ENCODE data around the gene RAP1GAP. TPM values are rescaled to one million over a fixed set of nuclear protein-coding genes. Genes with fewer than 3 reads are reported as not detected.
A peak's percentile ranks its signal among the peaks of the same experiment; 100 is the strongest.

The RAP1GAP gene
- polyA plus RNA-seq, 5 donors, result 21.3 to 57.9 (median 47.0) TPM

DNA sequence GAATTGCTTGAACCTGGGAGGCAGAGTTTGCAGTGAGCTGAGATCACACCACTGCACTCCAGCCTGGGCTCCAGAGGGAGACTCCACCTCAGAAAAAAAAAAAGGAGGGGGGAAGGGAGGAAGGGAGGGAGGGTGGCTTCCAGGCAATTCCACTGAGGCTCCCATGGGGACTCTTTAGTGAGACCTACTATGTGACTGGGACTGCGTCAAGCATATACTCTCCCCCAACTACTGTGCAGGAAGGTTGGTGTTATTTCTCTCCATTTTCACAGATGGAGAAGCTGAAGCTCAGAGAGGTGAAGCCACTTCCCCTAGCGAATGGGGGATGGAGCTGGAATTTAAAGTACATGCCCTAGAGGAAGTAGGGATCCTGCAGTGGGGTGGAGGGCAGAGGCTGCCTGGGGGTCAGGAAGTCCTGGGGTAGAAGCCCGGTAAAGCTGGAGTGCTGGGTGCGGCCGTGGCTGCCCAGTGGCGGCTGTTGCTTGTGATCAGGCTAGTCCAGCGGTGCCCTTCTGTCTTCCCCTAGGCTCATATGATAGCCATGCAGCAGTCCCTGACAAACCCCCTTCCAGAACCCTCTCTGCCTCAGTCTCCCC, 40.3 kb downstream of the RAP1GAP start:
- no peak for DNase-seq

DNA sequence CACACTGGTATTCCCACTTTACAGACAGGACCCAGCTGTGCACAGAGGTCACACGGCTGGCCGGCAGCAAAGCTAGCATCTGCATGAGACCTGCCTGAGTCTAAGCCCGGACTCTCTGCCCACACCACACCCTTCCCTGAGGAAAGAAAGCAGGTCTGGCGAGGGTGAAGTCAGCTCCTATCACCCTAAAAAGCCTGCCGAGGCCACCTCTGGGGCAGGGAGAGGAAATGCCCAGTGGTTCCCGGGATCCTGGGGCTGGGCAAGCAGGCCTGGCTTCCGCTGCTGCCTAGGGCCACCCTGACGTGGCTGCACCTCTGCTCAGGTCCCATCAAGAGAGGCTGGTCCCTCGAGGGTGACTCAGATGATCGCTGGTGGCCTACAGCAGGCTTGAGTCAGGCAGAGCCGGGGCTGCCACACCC, 42.2 kb downstream of the RAP1GAP start:
- DNase-seq, result no peak

DNA sequence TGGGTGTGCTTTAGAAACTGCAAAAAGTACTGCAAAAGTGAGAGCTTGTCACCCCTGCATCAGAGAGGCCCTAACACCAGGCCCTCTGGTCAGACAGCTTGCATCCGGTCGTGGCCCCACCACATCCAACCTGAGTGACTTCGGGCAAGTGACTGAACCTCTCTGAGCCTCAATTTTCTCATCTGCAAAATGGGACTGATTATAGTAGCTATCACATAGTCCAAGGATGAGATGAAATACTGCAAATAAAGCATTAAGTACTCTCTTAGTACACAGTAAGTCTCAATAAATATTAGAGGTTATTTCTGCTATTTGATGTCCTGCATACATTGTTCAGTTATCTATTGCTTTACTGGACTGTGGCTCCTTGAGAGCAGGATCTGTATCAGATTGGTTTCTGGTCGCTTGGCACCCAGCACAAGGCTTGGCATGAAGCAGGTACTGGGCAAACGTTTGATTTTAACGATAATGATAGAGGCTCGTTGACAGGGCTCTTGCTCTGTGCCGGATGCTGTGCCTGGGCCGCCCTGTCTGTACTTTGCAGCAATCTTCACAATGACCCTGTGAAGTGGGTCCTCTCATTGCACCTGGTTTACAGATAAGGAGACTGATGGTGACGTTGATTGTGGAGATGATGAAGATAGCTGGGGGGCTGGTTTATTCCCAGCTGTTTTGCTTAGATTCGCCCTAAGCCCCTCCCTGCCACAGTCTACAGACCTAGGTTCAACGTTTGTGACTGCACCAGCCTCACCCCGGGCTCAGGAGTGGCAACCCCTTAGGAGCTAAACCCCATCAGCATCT, 43.6 kb downstream of the RAP1GAP start:
- no peak for DNase-seq

DNA sequence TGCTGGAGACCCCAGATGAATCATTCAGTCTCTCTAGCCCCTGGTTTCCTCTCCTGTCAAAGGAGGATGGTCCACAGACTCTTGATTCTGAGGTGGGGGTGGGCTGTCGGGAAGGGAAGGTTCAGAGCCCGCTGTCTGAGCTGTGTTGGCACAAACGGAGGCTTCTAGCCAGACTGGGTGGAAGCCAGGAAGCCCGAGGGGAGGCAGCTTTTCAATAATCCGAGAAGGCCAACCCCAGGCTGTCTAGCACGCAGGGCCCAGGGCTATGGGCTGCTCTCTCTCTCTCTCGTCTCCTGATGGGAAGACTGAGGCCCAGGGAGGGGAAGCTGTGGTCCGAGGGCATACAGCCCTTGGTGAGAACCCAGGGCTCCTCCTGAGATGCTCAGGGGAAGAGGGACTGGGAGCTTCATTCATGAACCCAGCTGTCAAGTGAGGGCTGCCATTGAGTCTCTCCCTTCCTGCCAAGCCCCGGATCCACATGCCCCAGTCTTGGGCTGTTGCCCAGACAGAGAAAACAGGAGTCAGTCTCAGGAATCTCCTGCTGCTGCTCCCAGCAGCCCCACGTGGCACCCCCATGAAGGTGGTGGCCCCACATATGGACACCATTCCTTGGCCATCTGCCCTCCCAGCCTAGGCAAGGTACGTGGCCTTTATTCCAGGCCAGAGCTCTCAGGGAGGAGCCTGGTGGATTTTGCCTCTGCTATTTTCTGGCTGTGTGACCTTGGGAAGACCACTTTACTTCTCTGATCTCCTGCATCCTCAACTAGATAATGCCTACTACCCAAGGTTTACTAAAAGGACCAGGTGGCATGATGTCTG, 44.4 kb downstream of the RAP1GAP start:
- DNase-seq, result no peak

DNA sequence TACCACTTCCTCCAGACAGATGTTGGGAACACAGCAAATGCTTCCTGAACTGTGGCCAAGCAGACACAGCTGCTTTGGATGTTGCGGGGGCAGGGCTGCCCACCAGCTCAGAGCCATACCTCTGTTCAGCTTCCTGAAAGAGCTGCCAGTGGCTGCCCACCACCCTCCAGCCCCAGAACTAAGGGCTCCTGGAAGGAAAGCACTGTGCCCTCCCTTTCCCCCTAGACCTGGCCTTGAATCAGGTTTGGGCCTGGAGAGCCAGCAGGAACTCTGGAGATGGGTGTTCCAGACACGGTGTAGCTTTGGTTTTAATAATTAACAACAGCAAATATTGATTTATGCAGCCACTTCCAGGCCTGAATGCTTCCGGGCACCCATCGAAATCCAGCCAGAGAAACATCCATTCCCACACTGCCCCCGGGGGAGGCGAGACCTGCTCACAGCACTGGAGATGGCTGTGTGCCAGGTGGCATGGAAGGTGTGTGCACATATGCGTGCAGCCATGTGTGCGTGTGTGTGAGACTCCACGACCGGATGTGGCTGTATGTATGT, 45.7 kb downstream of the RAP1GAP start:
- DNase-seq, result peak; percentile 55 to 75

DNA sequence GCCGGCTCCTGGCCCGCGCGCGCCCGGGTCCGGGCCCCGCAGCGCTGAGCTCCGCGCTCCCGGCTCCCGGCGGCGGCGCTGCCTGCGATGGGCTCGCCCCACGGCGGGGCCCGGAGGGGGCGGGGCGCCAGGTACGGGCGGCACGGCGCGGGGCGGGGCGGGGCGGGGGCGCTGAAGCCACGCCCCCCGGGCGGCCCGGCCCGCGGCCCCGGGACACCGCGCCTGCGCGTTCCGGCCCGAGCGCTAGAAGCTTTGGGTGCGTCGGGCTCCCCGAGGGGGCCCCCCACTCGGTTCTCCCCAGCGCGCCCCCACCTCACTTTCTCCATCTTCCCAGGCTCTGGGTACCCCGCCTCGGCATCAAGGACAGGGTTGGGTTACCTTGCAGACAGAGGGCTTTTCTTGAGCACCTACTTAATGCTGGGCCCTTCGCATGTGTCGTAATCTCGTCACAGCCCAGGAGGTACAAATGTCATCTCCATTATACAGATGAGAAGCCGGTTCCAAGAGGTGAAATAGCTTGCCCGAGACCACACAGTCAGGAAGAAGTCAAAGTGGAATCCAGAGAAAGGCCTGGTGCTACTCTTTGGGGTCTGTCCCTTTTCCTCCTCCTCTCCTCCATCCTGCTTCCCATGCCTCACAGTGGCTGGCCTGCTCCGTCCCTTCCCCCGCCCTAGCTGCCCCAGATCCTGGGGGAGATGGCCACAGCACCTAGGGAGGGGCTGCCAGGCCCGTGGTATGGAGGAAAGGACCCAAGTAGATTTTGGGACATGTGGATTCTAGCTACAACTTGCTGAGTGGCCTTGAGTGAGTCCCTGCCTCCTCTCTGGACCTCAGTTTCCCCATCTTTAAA, 46.5 kb downstream of the RAP1GAP start:
- DNase-seq, result no peak

DNA sequence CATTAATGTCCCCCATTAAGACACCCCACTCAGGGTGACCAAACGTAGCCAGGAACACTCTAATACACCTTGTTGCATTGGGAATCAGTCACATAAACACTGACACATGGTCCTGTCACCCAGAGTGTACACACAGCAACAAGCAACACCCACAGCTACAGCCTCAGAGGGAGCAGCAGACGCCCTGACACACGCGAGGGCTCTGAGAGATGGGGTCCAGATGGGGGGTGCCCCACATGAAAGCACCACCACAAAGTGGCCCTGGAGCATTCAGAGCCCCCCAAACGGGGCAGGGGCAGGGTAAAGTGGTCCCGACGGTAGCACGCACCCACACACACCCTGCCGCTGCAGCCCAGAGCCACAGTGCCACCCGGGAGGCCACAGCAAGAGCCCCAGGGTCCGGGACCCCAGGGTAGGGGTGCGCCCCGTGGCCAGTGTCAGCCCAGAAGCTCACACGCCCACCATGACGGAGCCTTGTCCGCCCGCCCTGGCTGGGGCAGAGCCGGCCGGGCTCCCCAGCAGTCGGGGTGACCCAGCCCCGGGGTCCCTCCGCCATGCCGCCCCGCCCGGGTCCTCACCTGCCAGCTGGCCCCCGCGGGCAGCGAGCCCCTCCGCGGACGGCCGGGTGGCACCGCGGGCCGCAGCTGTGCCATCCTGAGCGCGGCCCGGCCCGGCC, 47.3 kb downstream of the RAP1GAP start:
- DNase-seq, result no peak

DNA sequence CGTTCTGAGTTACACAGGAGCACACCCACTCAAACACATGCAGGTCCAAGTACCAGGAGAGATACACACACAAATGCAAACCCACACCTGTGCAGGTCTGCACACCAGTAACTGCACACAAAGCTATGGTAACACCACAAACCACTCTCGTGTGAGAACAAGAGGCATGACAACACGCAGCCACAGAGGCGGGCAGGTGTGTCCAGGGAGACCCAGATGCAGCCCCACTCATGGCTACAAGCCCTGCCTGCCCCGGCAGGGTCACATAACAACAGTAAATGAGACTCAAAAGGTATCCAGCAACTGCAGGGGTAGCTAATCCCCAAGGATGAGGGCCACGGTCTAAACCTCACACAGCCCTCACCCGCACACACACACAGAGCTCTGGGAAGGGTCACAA, 48.1 kb downstream of the RAP1GAP start:
- no peak for DNase-seq

DNA sequence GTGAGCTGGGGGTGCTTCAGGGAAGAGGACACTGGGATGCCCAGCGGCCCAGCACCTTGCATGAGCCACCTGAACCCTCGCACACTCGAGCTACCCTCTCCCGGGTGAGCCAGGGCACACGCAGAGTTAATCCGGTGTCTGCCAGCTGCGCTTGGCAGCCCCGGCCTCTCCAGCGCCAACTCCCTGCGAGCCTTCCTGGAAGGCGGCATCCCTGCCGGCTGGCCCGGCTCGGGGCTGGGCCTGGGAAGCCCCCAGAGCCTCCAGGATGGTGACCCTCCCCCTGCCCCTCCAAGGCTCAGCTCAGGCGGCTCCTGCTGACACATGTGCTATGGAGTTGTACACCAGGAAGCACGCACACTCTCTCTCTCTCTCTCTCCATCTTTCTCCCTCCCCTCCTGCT, 48.7 kb downstream of the RAP1GAP start:
- no peak for DNase-seq

DNA sequence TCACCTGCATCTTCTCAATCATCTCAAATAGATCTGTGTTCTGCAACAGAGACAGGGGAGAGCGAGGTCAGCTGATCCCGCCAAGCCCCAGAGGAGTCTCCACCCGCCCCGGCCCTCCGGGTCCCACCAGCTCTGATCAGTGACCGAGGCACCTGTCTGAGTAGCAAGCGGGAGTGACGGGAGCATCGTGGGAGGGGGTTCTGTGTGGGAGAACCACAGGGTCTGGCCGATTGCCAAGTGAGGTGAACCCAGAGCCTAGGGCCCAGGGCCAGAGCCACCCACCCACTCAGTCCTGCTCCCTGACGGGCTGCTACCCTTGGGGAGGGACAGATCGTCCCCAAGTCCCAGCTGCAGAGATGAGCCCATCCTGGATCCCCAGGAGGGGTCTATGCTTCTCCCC, 49.1 kb downstream of the RAP1GAP start:
- no peak for DNase-seq

DNA sequence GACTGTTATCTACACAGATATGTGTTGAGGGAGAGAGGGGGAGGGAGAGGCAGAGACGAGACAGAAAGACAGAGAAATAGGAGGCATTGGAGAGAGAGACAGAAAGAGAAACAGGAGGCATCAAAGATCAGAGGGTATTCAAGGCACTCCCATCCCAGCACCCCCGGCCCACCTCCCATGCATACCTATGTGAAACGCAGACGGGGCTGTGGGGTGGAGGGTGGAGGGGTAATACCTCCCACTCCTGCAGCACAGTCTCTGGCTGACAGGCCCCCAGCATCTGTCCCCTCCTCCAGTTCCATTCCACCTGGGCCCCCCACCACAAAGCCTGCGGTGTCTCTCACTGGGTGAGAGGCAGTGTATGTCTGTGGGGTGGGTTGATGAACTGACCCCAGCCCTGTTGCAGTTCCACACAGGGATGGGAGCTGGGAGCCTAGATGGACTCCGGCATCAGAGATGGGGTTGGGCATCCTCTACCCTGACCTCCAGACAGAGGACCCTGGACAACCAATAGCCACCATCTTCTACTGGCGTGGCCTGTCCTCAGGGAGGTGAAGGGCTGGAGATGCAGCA, 49.7 kb downstream of the RAP1GAP start:
- DNase-seq, result no peak

DNA sequence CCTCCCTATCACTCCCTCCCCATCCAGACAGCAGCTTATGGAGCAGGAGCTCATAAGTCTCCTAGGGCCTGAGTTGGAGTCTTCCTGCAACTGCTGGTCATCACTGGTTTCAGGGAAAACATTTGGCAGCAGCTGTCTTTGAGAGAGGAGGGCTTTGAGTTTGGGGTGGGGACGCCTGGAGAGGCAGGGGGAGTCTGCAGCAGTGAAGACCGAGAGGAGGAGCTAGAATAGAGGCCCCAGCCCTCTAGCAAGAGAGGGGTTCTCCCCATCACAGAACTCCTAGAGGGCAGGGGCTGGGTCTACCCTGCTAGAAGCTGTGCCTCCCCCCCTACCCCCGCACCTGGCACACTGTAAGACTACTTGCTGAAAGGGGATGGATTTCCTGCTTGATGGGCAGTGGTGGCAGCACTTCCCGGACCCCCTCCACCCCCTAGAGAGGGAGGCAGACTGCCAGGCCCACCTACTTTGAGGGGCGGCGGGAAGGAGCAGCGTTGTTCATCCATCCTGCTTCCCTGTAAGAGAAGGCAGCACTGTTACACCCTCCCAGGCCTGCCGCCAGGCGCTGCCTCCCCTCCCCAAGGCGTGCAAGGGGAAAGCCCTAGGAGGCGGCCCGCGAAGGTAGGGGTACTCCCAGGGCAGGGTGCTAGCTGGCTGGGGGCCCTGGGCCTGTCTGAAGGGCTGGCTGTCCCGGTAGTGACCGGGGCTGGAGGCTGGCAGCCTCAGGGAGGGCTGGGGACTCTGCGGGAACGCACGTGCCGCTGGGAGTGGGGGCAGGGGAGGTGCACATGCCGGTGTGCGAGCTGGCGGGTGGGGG, 50.4 kb downstream of the RAP1GAP start:
- no peak for DNase-seq

DNA sequence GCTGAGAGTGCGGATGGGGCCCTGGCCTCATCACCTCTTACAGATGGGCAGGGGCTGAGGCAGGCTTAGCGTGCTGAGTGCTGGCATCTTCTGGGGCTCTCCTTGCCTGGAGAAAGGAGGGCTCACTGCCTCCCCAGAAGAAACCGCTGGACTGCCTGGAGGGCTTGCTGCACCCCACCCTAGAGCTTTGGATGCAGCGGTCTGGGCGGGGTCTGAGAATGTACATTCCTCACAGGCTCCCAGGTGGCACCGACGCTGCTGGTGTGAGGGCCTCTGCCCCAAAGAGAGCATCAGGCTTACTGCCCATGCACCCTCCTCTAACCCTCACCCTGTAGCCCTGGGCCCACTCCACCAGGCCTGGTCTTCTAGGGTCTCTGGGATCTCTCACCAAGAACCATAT, 51.1 kb downstream of the RAP1GAP start:
- no peak for DNase-seq

DNA sequence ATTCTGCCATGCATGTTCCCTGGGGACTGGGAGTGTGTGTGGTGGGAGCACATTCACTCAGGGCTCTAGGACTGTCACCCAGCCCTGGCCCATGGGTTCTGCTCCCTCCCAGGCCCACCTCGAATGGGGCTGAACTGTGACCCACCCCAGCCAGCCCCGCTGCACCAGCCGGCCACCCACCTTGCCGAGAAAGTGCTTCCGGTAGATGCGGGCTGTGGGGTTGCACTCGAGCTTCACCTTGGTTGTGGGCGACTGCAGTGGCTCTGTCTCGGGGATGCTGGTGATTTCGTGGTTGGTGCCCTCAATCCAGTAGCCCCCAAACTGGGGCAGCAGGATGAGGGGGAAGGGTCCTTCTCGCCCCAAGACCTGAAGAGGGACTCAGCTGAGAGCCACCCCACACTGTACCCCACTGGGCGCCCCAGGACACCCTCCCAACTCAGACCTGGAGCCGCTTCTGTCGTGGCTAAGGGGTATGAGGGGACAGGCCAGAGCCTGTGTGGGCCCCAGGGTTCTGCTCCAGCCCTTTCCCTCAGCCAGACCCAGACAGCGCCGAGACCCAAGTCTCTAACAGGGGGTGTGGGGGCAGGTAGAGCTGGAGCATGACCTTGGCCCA, 51.9 kb downstream of the RAP1GAP start:
- no peak for DNase-seq

DNA sequence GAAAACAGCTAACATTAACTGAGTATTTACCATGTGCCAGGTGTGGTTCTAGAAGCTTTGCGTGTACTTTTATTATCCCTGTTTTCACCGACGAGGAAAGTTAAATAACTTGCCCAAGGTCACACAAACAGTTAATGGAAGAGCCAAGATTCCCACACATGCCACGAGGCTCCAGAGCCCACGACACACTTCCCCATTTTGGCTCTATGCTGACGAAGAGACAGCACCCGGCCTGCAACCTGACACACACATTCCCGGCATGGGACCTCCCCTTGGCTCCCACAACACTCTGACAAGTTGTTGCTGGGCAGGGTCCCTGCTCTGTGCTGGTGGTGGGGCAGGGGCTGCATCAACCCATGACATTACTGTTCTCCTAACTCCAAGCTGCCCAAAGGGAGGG, 52.8 kb downstream of the RAP1GAP start:
- no peak for DNase-seq

DNA sequence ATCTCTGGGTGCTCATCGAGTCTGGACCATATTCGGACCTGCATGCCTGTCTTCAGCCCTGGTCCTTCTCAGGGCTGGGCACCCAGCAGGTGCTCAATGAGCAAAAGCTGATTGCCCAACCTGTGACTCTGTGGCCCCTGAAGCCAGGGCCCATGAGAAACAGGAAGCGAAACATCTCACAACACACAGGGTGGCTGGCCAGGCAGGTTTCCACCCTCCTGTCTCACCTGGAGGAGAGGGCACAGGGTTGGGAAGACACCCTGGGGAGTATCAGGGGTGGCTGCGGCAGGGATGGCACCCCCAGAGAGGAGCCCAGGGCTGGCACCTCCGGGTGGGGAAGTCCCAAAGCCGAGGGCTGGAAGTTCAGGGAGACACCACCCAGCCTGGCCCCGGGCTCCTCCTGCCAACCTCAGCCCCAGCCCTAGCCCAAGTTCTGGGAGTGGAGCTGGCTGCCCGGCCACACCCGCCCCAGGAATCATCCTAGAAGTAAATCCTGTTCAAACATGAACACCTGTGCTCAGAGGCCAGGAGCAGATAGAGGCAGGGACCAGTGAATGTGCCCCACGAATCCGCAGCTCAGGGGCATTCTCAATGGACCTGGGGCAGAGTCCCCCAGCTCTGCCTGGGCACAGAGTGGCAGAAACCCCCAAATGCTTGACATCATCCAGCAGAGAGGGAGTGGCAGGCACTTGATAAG, 54.6 kb downstream of the RAP1GAP start:
- DNase-seq, result no peak

DNA sequence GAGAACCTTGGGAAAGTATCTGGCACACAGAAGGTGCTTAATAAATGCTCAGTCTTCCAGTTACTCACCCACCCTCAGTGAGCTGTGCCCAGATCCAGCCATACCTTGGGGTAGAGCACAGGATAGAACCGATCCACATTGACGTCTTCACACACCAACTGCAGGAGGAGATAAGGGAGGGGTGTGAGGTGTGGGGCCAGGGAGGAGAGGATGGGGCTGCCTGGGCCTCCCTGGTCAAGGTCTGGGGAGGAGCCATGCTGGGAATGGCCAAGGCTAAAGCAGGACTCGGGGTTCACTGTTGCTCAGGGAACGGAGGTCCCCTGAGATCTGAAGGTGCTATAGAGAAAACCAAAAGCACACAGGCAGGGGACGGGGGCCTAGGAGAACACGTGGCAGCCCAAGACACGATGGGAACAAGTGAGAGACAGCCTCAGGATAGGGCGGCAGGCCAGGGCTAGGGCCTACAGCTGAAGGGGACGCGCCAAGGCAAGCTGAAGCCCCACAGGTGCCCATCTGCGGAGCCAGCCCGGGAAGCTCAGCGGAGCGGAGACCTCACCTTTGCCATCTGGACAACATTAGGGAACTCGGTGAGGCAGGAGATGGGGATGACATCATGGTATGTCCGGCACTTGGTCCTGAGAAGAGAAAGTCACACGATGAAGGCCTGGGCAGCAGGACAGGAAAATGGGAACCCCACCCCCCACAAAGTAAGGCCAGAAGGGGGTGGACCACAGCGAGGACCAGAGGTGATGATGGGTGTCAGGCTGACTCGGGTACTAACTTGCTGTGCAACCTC, 55.9 kb downstream of the RAP1GAP start:
- no peak for DNase-seq

DNA sequence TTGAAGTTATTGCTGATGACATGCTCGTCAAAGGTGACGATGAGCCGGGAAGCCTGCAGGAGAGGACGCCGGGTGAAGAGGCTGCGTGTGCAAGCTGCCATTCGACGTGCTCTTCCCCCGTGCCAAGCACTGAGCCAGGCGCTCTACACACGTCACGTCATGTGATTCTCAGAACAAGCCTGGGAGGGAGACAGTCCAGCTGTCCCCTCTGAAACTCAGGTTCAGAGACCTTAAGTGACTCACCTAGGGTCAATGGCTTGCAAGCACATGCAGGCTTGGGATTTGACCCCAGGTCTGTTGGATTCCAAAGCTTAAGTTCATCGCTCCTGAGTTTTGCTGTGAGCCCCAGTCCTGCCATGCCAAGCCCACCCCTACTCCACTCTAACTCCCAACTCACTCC, 57.1 kb downstream of the RAP1GAP start:
- no peak for DNase-seq
